ENCODE results near the gene RORB.

DNA sequence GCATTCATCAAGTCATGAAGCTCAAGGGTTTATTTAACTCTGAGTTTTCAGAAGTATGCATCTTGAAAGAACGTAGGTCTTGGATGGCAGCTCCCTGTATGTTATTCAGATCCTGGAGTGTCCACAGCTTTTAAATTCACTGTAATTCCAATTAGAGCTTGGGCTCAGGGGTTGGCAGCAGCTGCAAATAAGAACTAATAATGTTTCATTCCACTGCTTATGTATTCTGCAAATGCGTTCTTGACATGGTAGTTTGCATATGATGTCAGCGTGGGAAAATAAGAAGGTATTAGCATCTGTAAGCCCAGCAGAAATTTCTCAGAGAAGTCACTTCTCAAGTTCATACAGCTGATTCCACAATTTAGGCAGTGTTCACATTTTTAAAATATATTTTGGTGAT lies 58.4 kb downstream of the RORB start:
- TF ChIP-seq POLR2A (IDR thresholded peaks at IDR 0.05; ENCODE audit: low read depth, low read length): no peak
- TF ChIP-seq POU2F2 (IDR thresholded peaks at IDR 0.05; ENCODE audit: low read depth, low read length): no peak
- TF ChIP-seq TAF1 (IDR thresholded peaks at IDR 0.05; ENCODE audit: low read depth, low read length): no peak
- TF ChIP-seq POLR2AphosphoS5 (IDR thresholded peaks at IDR 0.05; ENCODE audit: low read depth, low read length): no peak
